PC-9 (cell line): ENCODE data around the gene CADM4.

Experiments
- CTCF ChIP-seq: fragments of 200-600 bp; sonication (generic); conservative IDR thresholded peaks from 2 replicates; pipeline ENCODE4 v1.6.1; 2017; ENCODE audit warnings: mixed run types, antibody characterized with exemption, mild to moderate bottlenecking, moderate library complexity
- EZH2 ChIP-seq: fragments of 200-600 bp; sonication (generic); IDR thresholded peaks from 2 replicates; pipeline ENCODE4 v1.8.0; 2017; ENCODE audit warnings: antibody characterized with exemption, low read depth

GRCh38 chr19:43673637-43674036 lies 34.0 kb upstream of the CADM4 start:
- TF ChIP-seq CTCF (no peak), EZH2 (no peak)
